Inflammatory macrophage treated with lipopolysaccharide for 4 hours (primary cell): Measurements from ENCODE around the gene ORM1.
"Not testable (repeated sequence)": the region's sequence is repeated elsewhere in the genome, so short reads cannot be mapped to it uniquely, and the experiment has no call there.

Source experiments
- DNase-seq: peaks from one replicate; pipeline ENCODE4 v3.0.0-alpha.2; 2020

Gene ORM1

GRCh38 chr9:114322831-114323531 is at the start of gene ORM1:
ORM1 (plus strand) TSS chr9:114323098; CDS start chr9:114323134, 36 bp downstream.
- not testable (repeated sequence) for DNase-seq

GRCh38 chr9:114273461-114273881 is 49.4 kb upstream of the ORM1 start:
- no peak for DNase-seq

- DNase-seq, result no peak
These were observed 48.7 kb upstream of the ORM1 start for GRCh38 chr9:114274217-114274616.

GRCh38 chr9:114275246-114276004 is 47.5 kb upstream of the ORM1 start:
- no peak for DNase-seq

- no peak for DNase-seq
These were observed 45.7 kb upstream of the ORM1 start for GRCh38 chr9:114276908-114277821.

- DNase-seq, result no peak
These were observed 44.5 kb upstream of the ORM1 start for GRCh38 chr9:114278356-114278755.

- DNase-seq, result no peak
These were observed 43.9 kb upstream of the ORM1 start for GRCh38 chr9:114278881-114279570.

- no peak for DNase-seq
These were observed 43.2 kb upstream of the ORM1 start for GRCh38 chr9:114279693-114280092.

GRCh38 chr9:114280636-114281472 is 42.0 kb upstream of the ORM1 start:
- DNase-seq, result no peak

GRCh38 chr9:114281473-114282103 is 41.3 kb upstream of the ORM1 start:
- DNase-seq, result no peak

- DNase-seq, result no peak
These were observed 40.8 kb upstream of the ORM1 start for GRCh38 chr9:114282104-114282485.

- no peak for DNase-seq
These were observed 40.4 kb upstream of the ORM1 start for GRCh38 chr9:114282507-114282906.

- peak; percentile 28 for DNase-seq
These were observed 40.0 kb upstream of the ORM1 start for GRCh38 chr9:114282926-114283325.

- DNase-seq, result no peak
These were observed 39.3 kb upstream of the ORM1 start for GRCh38 chr9:114283551-114284111.

- DNase-seq, result no peak
These were observed 38.4 kb upstream of the ORM1 start for GRCh38 chr9:114284316-114285060.

- DNase-seq, result no peak
These were observed 37.6 kb upstream of the ORM1 start for GRCh38 chr9:114285166-114285867.

- DNase-seq, result no peak
These were observed 36.7 kb upstream of the ORM1 start for GRCh38 chr9:114286146-114286679.

GRCh38 chr9:114287001-114287762 is 35.7 kb upstream of the ORM1 start:
- DNase-seq, result no peak
